Activated CD8-positive, alpha-beta memory T cell treated with anti-CD3 and anti-CD28 coated beads, Interleukin-2, amount 50 U/mL, for 48 hours (primary cell): ENCODE measurements around the gene OR8B3.
"Not testable (repeated sequence)": the region's sequence is repeated elsewhere in the genome, so short reads cannot be mapped to it uniquely, and the experiment has no call there.

Source experiments
- DNase-seq: peaks from one replicate; pipeline ENCODE4 v3.0.0-alpha.2; 2020

OR8B3 gene, protein sequence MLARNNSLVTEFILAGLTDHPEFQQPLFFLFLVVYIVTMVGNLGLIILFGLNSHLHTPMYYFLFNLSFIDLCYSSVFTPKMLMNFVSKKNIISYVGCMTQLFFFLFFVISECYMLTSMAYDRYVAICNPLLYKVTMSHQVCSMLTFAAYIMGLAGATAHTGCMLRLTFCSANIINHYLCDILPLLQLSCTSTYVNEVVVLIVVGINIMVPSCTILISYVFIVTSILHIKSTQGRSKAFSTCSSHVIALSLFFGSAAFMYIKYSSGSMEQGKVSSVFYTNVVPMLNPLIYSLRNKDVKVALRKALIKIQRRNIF

DNA sequence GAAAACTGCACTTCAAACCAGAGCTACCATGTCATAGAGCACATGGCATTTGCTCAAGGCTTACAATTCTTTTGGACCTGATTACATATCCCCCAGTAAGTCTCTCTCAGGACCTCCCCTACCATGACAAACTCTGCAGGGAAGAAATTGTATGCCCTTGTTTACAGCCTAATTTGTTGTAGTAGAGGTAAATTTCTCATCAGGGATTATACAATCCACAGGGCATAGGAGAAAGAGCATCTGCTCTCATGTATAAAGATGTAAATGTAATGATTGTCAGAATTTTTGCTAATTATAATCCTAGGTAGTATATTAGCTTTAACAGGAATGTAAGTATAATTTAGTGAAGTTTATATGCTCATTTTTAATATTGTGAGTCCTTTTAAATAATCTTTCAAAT is at the start of gene OR8B3:
Gene OR8B3, minus strand, starts transcription at position 101 of the 400 bp plus-strand sequence. CDS start 1,673 bp downstream, outside the sequence.
- no peak for DNase-seq

DNA sequence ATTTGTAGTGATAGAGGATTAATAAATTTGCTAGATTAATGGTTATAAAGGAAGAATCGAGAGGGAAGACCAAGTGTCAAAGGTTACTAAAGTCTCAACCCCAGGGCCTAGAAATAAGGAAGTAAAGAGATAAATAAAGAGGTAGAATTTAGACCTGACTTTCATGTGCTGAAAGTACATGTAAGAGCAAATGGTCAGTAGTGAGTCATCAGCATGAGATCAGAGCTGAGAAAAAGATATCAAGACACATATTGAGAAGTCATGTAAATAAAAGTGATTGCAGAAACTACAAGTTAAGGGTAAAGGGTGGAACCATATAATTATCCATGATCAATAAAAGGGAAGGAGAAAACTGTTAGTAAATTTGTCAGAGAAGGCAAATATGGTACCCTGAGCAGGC is 48.1 kb upstream of the OR8B3 start:
- DNase-seq: no peak

DNA sequence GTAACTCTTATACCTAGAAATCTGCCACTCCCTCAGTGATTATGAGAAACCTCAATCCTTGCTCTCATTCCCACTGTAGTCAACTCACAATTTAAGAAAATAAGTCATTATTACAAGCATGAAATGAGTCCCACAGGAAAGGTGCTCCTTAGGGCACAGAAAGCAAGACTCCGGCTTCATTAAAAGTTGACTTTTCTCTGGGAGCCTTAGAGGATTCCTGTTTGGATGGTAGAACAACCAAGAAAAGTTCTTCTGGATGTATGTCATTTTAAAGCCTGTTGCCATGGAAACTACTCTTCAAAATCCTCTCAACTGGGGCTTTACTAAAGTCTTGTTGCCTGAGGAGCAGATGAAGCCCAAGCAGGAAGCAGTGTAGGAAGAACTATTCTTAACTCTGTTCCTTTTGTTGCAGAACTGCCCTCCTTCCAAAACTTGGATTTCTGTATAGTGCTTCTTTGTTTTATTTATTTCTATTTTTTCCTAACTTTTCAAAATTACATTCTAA is 46.9 kb upstream of the OR8B3 start, which contains the start of gene OR8B8:
Gene OR8B8, minus strand, starts transcription at position 51 of the 505 bp plus-strand sequence. CDS start 4,611 bp downstream, outside the sequence.
- DNase-seq: no peak

DNA sequence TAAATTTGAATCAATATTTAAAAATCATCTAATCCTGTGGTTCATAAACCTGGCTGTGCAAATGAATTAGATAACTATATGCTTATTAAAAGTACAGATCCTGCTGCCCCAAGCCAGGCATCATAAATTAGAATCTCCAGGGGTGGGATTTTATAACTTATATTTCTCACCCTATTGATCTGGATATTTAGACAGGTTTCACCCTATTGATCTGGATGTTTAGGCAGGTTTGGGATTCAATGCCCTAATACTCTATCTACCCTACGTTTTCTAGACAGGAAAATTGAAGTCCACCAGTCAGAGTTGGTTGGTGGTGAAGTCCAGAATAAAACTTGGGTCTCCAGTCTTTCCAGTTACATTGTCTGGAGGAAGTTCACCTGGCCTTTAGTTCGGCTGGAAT is 44.0 kb upstream of the OR8B3 start:
- no peak for DNase-seq

DNA sequence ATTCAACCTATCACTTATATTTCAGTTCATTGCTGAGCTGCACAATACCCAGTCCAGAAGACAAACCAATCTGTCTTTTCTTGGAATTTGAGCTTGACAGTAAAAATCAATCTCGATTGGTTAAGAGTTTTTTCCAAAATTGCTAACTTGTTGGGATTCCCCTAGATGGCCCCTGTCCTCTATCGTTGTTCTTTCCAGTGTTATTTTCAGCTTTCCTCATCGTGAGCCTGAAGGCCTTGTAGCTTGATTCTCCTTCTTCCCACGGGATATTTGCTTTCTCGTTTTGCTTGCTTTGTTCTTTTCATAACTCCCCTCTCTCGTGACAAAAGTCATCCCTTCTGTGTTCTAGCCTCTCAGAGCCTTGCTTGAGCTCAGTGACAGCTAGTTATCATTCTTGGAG is 43.6 kb upstream of the OR8B3 start:
- no peak for DNase-seq

DNA sequence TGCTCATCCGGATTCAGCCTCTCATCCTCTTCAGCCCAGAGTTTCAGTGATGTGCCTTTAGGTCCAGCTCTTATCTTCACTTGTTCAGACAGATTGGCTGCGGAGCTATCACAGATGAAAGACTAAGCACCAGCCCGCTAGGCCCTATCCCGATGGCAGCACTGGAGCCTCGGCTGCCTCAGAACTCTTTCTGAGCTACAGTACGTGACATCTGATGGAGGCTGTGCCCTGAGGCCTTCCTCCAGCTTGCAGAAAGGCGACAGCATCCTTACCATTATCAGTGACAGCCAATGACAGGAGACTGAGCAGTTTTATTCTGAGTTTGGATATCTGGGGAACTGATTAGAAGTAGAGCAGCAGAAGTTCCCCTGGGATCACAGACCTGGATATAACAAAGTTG is 42.7 kb upstream of the OR8B3 start:
- no peak for DNase-seq

DNA sequence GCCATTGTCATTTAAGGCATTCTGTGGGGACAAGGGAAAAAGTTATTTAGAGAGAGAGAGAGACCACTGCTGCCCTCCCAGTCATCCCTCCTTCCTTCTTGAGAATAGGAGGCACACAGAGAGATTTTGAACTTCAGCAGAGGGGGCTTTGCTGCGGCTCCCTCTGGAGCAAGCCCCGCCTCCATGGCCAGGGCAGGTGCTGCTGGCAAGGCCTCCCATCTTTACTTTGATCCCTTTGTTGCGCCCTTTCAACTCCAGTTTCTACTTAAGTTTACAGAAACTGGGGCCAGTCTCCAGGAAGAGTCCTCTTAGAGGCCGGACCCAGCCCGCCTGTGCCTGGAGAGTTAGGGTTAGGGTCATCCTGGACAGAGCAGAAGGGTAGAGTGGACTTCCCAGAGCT is 42.3 kb upstream of the OR8B3 start:
- no peak for DNase-seq

DNA sequence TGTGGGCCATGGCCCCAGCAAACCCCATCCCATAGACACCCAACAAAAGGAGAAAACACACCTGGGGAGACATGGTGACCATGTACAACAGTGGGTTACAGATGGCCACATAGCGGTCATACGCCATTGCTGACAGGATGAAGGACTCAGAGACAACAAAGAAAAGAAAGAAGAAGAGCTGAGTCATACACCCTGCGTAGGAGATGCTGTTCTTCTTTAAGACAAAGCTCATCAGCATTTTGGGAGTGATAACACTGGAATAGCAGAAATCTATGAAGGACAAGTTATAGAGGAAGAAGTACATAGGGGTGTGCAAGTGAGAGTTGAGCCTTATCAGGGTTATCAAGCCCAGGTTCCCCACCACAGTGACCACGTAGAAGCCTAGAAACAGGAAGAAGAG is 41.8 kb upstream of the OR8B3 start:
- DNase-seq: no peak

DNA sequence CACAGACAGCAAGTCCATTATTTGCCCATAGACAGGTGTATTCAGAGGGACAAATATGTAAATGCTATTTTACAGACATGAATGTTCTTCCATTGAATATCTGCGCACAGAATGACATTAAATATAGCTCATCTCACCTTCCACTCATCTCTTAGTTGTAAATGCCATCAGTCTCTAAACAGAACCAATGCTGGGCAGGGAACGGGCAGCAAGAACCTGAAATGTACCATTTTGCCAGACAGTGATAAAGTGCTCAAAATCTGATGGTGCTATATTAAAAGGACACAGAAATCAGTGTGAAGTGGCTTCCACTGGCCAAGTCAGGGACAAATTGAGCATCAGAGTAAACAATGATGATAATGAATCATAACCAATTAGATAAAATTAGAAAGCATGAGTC is 35.9 kb upstream of the OR8B3 start:
- DNase-seq: no peak

DNA sequence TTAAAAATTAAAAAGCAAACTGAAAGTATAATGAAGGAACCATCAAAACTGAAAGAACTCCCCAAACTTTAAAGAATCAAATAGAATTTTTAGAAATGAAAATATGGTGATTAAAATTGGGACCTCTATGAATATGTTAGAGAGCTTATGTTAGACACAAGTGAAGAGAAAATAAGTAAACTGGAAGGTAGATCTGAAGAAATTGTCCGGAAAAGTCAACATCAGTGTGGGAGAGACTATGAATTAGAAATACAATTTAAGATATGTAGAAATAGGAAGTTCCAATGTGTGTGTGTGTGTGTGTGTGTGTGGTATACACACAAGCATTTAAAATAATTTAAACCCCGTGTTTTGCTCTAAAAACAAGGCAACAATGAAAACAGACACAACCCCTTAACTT is 30.8 kb upstream of the OR8B3 start:
- no peak for DNase-seq

DNA sequence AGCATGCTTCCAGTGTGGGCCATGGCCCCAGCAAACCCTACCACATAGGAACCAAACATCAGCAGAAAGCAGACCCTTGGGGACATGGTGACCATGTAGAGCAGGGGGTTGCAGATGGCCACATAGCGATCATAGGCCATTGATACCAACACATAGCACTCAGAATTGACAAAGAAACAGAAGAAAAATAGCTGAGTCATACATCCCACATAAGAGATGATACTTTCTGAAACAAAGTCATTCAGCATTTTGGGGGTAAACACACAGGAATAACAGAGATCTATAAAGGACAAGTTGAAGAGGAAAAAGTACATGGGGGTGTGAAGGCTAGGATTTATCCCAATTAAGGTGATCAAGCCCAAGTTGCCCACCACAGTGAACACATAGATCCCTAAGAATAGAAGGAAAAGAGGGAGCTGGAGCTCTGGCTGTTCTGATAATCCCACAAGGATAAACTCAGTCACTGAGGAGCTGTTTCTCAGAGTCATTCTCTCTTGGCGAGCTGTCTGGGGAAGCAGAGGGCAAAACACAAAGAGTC is 25.6 kb upstream of the OR8B3 start, which contains the start of gene OR8B4:
Gene OR8B4, minus strand, starts transcription at position 488 of the 538 bp plus-strand sequence. Its CDS starts 0 bp downstream, at position 488.
- DNase-seq: no peak

DNA sequence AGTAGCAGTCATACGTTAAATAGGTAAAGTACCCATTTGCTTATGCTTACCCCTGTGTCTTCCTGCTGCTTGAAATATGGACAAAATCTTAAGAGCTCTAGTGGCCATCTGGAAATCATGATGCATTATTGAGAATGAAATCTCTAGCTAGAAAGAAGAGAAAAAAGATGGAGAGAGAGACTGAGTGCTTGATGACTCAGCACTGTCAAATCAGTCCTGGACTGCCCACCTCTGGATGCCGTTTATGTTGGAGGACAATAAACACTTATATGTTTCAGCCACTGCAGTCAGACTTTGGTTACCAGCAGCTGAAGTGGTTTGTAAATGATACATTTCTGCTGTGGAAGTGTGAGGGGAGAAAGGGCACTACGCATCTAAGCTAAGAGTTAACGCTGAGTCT is 22.2 kb upstream of the OR8B3 start:
- no peak for DNase-seq

DNA sequence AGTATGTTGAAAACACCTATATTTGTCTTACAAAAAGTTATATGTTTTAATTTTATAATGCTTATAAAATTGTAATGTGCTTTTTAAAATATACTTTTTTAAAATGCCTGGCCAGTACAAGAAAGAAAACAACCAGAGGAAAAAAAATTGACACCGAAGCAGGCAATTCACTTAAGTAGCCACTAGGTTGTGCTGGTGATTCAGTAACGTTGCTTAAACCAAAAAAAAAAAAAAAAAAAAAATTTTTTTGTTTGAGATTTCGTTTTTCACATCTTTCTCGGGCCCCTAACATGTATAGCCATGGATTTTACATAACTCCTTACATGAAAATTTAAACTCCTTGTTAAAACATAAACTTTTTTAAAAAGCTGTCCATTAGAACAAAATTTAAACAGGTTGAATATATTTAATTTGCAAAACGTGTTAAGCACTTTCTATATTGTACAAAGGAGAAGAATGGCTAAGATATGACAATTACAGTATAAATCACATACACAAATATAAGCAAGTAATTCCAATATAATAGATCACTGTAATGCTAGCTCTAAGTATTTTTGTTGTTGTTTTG is 16.6 kb upstream of the OR8B3 start:
- no peak for DNase-seq

DNA sequence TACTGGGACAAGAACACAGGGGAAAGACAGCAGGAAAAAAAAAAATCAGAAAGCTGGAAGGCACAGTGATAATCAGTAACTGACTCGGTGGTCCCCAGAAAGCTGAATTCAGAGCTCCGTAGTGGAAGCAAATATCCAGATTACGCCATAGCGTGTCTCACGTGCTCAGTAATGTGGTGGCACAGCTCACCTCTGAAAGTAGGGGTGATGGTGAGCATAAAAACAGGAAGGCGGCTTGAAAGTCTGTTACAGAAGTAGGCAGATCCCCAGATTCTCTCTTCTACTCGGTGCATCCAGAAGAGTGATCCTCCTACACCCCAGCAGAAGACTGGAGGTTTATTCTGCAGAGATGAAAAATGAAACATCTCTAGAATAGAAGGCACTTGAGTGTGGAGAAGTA is 11.1 kb upstream of the OR8B3 start:
- DNase-seq: no peak

DNA sequence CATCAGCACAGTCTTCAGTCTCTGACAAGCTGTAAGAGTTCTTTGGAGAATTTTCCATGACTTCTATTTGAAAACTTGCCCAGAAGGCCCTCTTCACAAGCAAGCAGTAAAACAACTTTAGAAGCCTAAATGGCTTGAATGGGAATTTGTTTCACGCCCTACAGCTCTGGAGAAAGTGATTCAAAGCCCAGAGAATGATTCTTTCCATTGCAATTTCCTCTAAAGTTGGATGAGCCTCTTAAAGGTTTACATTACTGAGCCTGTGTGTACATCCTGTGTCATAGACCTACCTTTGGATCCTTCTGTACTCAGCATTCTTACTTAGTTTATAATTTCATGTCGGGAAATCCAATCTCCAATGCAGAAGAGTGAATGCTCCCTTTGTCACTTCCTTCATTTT is 6.8 kb upstream of the OR8B3 start:
- DNase-seq: no peak

DNA sequence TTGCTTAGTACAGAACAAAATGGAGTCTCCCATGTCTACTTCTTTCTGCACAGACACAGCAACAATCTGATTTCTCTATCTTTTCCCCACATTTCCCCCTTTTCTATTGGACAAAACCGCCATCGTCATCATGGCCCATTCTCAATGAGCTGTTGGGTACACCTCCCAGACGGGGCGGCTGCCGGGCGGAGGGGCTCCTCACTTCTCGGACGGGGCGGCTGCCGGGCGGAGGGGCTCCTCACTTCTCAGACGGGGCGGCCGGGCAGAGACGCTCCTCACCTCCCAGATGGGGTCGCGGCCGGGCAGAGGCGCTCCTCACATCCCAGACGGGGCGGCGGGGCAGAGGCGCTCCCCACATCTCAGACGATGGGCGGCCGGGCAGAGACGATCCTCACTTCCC is 4.4 kb upstream of the OR8B3 start:
- not testable (repeated sequence) for DNase-seq

DNA sequence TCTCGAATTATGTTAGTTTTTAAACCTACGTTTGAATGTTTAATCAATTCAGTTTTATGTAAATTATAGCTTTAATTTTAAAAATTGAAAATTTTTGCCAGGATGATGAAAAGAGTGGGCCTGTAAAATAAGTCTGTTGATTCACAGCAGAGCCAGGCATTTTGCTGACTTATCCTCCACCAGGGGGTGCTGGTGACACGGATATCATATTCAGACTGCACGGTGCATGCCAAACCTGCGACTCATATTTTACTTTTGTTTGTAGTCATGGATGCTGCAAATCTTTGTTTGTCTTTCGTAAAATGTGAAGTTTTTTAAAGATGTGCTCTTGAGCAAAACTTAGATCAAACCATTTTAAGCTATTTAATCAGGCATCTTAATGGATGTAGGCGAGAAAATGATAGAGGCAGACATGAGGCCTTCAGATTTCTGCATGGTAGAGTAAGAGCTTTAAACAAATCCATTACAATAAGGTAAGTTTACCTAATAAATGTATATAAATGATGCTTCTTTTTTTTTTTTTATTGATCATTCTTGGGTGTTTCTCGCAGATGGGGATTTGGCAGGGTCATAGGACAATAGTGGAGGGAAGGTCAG is 3.6 kb upstream of the OR8B3 start:
- peak; percentile 65 for DNase-seq

DNA sequence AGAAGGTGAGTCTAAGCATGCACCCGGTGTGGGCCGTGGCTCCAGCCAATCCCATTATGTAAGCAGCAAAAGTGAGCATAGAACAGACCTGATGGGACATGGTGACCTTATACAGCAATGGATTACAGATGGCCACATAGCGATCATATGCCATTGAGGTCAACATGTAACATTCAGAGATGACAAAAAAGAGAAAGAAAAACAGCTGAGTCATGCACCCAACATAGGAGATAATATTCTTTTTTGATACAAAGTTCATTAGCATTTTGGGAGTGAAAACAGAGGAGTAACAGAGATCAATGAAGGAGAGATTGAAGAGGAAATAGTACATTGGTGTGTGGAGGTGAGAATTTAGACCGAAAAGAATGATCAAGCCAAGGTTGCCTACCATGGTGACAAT is 2.0 kb downstream of the OR8B3 start:
- DNase-seq: not testable (repeated sequence)

DNA sequence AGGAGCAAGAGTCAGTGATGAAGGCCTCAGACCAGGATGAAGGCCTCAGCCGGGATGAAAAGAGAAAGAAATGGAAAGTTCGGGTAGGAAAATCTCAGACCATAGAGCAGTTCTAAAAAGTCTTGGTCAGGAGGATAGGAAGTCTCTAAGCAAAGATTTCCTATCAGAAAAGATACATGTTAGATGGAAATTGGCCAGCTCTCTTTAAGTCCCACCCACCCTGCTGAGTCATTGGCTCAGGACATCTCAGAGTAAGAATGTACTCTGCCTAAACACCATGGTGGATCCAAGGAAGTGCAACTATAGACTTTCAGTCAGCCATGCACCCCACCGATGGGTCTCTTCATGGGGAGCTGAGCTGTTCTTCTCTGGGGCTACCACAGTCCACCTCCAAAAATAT is 4.4 kb downstream of the OR8B3 start:
- DNase-seq: no peak

DNA sequence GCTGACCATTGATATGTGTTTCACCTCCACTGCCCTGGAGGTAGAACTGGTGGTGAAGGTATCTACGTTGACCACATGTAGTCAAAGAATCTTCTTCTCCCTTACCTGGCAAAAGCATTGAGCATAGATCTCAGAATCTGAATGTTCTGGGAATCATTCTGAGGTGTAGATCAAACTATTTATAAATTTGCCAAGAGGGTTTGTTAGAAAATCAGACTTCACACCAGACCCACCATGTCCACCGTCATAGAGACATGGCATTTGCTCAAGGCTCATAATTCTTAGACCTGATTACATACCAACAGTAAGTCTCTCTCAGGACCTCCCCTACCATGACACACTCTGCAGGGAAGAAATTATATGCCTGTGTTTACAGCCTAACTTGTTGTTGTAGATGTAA is 14.4 kb downstream of the OR8B3 start, which contains the start of gene OR8B2:
Gene OR8B2, minus strand, starts transcription at position 101 of the 400 bp plus-strand sequence. CDS start 1,156 bp downstream, outside the sequence.
- DNase-seq: no peak

DNA sequence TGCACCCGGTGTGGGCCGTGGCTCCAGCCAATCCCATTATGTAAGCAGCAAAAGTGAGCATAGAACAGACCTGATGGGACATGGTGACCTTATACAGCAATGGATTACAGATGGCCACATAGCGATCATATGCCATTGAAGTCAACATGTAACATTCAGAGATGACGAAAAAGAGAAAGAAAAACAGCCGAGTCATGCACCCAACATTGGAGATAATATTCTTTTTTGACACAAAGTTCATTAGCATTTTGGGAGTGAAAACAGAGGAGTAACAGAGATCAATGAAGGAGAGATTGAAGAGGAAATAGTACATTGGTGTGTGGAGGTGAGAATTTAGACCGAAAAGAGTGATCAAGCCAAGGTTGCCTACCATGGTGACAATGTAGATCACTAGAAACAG is 16.0 kb downstream of the OR8B3 start:
- DNase-seq: not testable (repeated sequence)

DNA sequence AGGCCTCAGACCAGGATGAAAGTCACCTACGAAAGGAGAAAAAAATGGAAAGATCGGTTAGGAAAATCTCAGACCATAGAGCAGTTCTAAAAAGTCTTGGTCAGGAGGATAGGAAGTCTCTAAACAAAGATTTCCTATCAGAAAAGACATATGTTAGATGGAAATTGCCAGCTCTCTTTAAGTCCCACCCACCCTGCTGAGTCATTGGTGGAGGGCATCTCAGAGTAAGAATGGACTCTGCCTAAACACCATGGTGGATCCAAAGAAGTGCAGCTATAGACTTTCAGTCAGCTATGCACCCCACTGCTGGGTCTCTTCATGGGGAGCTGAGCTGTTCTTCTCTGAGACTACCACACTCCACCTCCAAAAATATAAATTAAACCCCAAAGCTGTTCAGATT is 18.2 kb downstream of the OR8B3 start:
- no peak for DNase-seq

DNA sequence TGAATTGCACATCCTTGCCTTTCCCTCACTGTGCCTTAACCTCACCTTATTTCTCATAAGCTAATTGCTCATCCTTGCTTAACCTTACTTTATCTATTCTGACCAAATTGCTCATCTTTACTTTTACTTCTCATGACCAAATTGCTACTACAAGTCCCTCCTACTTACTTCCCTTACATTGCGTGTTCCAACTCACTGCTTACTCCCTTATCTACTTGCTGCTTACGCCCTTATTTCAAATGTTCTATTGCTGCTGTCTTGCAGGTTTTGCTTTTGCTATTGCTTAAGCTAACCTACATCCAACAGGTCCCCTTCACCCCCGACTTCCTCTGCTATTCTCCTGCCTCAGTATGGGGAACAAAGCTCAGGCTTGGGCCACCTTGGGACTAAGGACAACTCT is 22.5 kb downstream of the OR8B3 start:
- no peak for DNase-seq

DNA sequence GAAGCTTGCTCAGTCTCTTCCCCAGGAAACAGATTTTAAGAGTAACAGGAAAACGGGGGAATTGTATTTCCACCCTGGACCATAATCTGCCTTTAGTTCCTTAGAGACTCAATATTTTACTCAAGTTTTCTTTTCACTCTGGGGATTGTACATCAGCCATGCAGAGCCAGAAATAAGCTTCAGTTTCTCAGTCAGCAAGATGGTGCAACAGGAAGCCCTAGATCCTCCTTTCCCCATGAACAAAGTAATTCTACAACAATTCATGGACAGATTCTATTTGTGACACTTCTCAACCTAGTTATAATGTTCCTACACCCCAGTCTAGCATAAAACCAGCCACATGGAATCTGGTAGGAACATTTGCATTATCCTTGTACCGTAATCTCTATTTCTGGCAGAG is 39.3 kb downstream of the OR8B3 start:
- no peak for DNase-seq
